IPS-18a (cell line): ENCODE measurements around the gene HLTF.

Experiments
- H3K27ac ChIP-seq: one replicate; pipeline ENCODE4 v1.5.1; 2013; ENCODE audit warnings: low read length
- H3K27me3 ChIP-seq: one replicate; pipeline ENCODE4 v1.6.1; 2013; ENCODE audit warnings: mild to moderate bottlenecking, low read length; ENCODE audit not compliant: control insufficient read depth, insufficient read depth
- H3K36me3 ChIP-seq: one replicate; pipeline ENCODE4 v1.6.1; 2013; ENCODE audit warnings: low read depth, low read length; ENCODE audit not compliant: control insufficient read depth
- H3K4me1 ChIP-seq: one replicate; pipeline ENCODE4 v1.6.1; 2013; ENCODE audit warnings: low read depth, low read length; ENCODE audit not compliant: control insufficient read depth
- H3K4me3 ChIP-seq: one replicate; pipeline ENCODE4 v1.5.1; 2013; ENCODE audit warnings: low read length
- H3K9ac ChIP-seq: one replicate; pipeline ENCODE4 v1.6.1; 2013; ENCODE audit warnings: mild to moderate bottlenecking, low read length, moderate library complexity
- H3K9me3 ChIP-seq: one replicate; pipeline ENCODE4 v1.6.1; 2013; ENCODE audit warnings: low read depth, low read length; ENCODE audit not compliant: control insufficient read depth

The HLTF gene

GRCh38 chr3:149038322-149038721, 48.0 kb downstream of the HLTF start:
- Histone ChIP-seq H3K9ac (no peak overlapping the region), H3K4me3 (no peak overlapping the region), H3K27me3 (no peaks in the 10 kb centered on the region), H3K36me3 (peaks cover 56% of the 10 kb centered on the region), H3K9me3 (no peaks in the 10 kb centered on the region), H3K27ac (no peak overlapping the region), H3K4me1 (no peaks in the 10 kb centered on the region)

GRCh38 chr3:149037684-149038083, 48.6 kb downstream of the HLTF start:
- peaks cover 56% of the 10 kb centered on the region for H3K36me3 ChIP-seq

GRCh38 chr3:149031096-149031495, 55.2 kb downstream of the HLTF start:
- H3K9me3 ChIP-seq: no peaks in the 10 kb centered on the region
- peaks cover 37% of the 10 kb centered on the region for H3K36me3 ChIP-seq
- no peaks in the 10 kb centered on the region for H3K27me3 ChIP-seq
- no peak overlapping the region for H3K9ac ChIP-seq
- H3K27ac ChIP-seq: no peak overlapping the region
- H3K4me3 ChIP-seq: no peak overlapping the region
- H3K4me1 ChIP-seq: no peaks in the 10 kb centered on the region

More at GRCh38 chr3:149037684-149038083, 48.6 kb downstream of the HLTF start:
- Histone ChIP-seq H3K9me3 (no peaks in the 10 kb centered on the region), H3K27ac (no peak overlapping the region), H3K9ac (no peak overlapping the region), H3K4me3 (no peak overlapping the region), H3K4me1 (no peaks in the 10 kb centered on the region), H3K27me3 (no peaks in the 10 kb centered on the region)

- Histone ChIP-seq H3K36me3 (peaks cover 36% of the 10 kb centered on the region), H3K27ac (no peak overlapping the region), H3K9me3 (peaks cover 12% of the 10 kb centered on the region), H3K4me3 (no peak overlapping the region), H3K9ac (no peak overlapping the region), H3K27me3 (no peaks in the 10 kb centered on the region), H3K4me1 (peaks cover 5% of the 10 kb centered on the region)
These were observed 59.6 kb downstream of the HLTF start for GRCh38 chr3:149026718-149027117.

- Histone ChIP-seq H3K27me3 (no peaks in the 10 kb centered on the region), H3K36me3 (peaks cover 22% of the 10 kb centered on the region), H3K4me3 (no peak overlapping the region), H3K27ac (no peak overlapping the region), H3K9me3 (peaks cover 12% of the 10 kb centered on the region), H3K4me1 (peaks cover 32% of the 10 kb centered on the region), H3K9ac (no peak overlapping the region)
These were observed 62.4 kb downstream of the HLTF start for GRCh38 chr3:149023951-149024350.

- H3K9me3 ChIP-seq: peaks cover 12% of the 10 kb centered on the region
- no peak overlapping the region for H3K4me3 ChIP-seq
- H3K27me3 ChIP-seq: no peaks in the 10 kb centered on the region
- H3K4me1 ChIP-seq: peaks cover 32% of the 10 kb centered on the region
- H3K9ac ChIP-seq: no peak overlapping the region
- peak overlapping the region; percentile 11 for H3K27ac ChIP-seq
- H3K36me3 ChIP-seq: peaks cover 15% of the 10 kb centered on the region
These were observed 64.5 kb downstream of the HLTF start for GRCh38 chr3:149021830-149022229.

DNA sequence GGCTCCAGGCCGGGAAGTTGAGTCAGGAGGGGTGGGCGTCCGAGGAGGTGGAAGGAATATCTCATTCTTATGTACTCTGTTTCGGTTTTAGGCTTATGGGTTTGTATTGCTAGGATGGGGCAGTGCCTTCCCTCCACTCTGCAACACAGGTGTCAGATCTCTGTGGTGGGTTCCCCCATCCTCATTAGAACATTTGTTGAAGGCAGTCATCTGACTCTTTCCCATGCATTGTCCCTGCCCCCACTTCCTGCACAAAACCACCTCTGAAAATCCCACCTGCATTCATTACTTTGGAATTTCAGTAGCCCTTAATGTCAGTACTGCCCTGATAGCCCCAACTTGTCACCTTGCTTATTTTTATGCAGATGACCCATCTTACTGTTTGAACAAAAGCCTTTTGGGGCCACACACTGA, 65.5 kb downstream of the HLTF start:
- Histone ChIP-seq H3K9me3 (peaks cover 12% of the 10 kb centered on the region), H3K27ac (peak overlapping the region; percentile 22), H3K27me3 (no peaks in the 10 kb centered on the region), H3K4me3 (peak overlapping the region; percentile 20), H3K4me1 (peaks cover 32% of the 10 kb centered on the region), H3K9ac (no peak overlapping the region), H3K36me3 (peaks cover 15% of the 10 kb centered on the region)

DNA sequence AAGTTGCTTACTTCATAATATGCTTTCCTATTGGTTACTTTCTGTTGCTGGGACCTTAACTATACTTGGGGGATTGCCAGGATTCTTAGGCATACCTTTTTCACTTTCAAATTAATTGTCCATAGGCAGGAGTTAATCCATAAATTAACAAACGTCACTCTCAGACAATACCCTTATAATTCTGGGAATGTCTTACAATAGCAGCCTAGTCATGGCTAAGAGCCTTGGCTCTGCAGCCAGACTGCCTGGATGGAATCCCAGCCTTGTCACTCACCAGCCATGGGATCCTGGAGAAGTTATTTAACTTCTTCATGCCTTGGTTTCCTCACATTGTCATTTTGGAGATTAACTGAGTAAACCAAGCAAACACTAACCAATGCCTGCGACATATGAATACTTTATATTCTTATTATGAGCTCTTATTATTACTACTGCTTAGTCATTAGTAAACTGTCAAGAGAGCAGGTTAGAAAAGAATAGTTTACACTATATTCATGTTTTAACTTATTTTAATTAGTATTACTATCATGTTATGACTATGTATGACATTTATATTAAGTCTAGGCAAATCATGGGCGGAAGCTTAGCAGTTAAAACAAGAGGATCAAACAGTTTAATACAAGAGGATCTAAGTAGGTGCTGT, 66.0 kb downstream of the HLTF start:
- H3K27ac ChIP-seq: no peak overlapping the region
- peak overlapping the region; percentile 20 for H3K4me3 ChIP-seq
- no peaks in the 10 kb centered on the region for H3K27me3 ChIP-seq
- H3K9me3 ChIP-seq: peaks cover 12% of the 10 kb centered on the region
- no peak overlapping the region for H3K9ac ChIP-seq
- H3K36me3 ChIP-seq: peaks cover 15% of the 10 kb centered on the region
- H3K4me1 ChIP-seq: peaks cover 32% of the 10 kb centered on the region

GRCh38 chr3:149019580-149019979, 66.8 kb downstream of the HLTF start:
- Histone ChIP-seq H3K27me3 (no peaks in the 10 kb centered on the region), H3K9me3 (peaks cover 4% of the 10 kb centered on the region), H3K27ac (no peak overlapping the region), H3K9ac (no peak overlapping the region), H3K36me3 (peaks cover 9% of the 10 kb centered on the region), H3K4me1 (peaks cover 32% of the 10 kb centered on the region), H3K4me3 (no peak overlapping the region)

- no peaks in the 10 kb centered on the region for H3K36me3 ChIP-seq
- H3K4me3 ChIP-seq: no peak overlapping the region
- H3K4me1 ChIP-seq: peaks cover 32% of the 10 kb centered on the region
- no peaks in the 10 kb centered on the region for H3K27me3 ChIP-seq
- no peak overlapping the region for H3K27ac ChIP-seq
- no peak overlapping the region for H3K9ac ChIP-seq
- H3K9me3 ChIP-seq: no peaks in the 10 kb centered on the region
These were observed 68.1 kb downstream of the HLTF start for GRCh38 chr3:149018247-149018646.

DNA sequence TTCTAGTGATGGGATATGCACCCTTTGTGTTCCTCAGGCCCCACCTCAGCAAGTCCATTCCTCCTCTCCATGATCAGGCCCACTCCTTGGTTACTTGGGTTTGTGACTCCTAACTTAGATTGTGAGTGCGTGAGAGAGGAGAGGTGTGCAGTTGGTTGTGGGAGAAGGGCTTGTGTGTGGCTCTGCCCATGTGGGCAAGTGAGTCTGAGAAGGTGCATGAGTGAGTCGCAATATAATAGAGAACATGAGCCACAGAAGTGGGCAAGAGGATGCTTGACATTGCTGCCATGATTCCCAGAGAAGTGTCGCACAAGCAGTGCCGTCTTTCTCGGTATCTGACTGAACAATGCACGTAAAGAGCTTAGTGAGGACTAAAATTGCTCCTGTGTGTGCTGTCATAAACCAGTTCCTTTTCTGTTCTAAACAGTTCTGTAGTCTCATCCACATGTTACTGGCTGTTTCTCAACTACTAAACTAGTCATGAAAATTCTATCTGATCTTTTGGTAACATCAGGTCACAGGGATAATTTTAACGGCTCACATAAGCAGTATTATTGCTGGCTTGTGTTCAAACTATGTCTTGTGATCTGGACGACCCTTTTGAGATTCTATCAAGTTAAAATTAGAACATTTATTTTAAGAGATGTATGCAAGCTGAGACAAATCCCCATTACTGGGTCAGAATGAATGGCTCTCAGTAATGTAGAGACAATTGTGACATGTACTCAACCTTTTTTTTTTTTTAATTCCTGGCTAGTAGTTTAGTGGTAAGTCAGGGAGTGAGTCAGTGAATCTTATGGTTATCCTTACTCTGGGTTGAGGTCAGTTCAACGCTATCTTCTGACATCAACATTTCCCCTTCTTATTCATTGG, 69.4 kb downstream of the HLTF start:
- Histone ChIP-seq H3K9ac (no peak overlapping the region), H3K27me3 (no peaks in the 10 kb centered on the region), H3K36me3 (no peaks in the 10 kb centered on the region), H3K4me1 (peaks cover 30% of the 10 kb centered on the region), H3K4me3 (no peak overlapping the region), H3K9me3 (no peaks in the 10 kb centered on the region), H3K27ac (no peak overlapping the region)
